IMR-90 (cell line): ENCODE results near the gene PRKCE. TPM values are rescaled to one million over a fixed set of nuclear protein-coding genes. Genes with fewer than 3 reads are reported as not detected.

Experiments used
- ATAC-seq: fragments of 200-7000 bp; cut with Tn5 transposase; 2 replicates; pipeline ENCODE4 v1.9.1; 2020; ENCODE audit warnings: low read depth, mild to moderate bottlenecking, moderate library complexity
- BruUV-seq: library from RNA; stranded (reverse); fragments of 400-500 nt; replicated peaks from 2 replicates; lab custom pipeline; 2021; lab: Mats Ljungman, UMichigan
- CTCF ChIA-PET: fragments of 300-600 bp; formaldehyde crosslinking; extraction: SDS; loops from one replicate; lab custom pipeline; 2021; ENCODE audit warnings: antibody characterized with exemption; lab: Yijun Ruan, JAX
- POLR2A ChIA-PET: fragments of 300-600 bp; sonication (Branson Sonifier 250); formaldehyde crosslinking; loops from one replicate; lab custom pipeline; 2022; ENCODE audit warnings: antibody characterized with exemption; ENCODE audit not compliant: unreplicated experiment; lab: Charles Lee
- DNase-seq: peaks from one replicate; pipeline ENCODE4 v3.0.0; 2013
- H2AFZ ChIP-seq: replicated peaks from 2 replicates; pipeline ENCODE3; 2013; ENCODE audit warnings: low read length, mild to moderate bottlenecking; ENCODE audit not compliant: poor library complexity
- H2AK5ac ChIP-seq: 2 replicates; pipeline ENCODE4 v1.6.1; 2013; ENCODE audit warnings: low read depth, low read length, inconsistent platforms
- H2AK9ac ChIP-seq: replicated peaks from 2 replicates; pipeline ENCODE3; 2013; ENCODE audit warnings: mild to moderate bottlenecking, low read depth, low read length, moderate library complexity; ENCODE audit not compliant: poor library complexity
- H2BK120ac ChIP-seq: 2 replicates; pipeline ENCODE4 v1.6.1; 2013; ENCODE audit warnings: low read depth, low read length, inconsistent platforms
- H2BK15ac ChIP-seq: 3 replicates; pipeline ENCODE4 v1.6.1; 2013; ENCODE audit warnings: low read depth, low read length, inconsistent platforms
- H2BK20ac ChIP-seq: 2 replicates; pipeline ENCODE4 v1.6.1; 2013; ENCODE audit warnings: low read depth, mild to moderate bottlenecking, inconsistent platforms, low read length, moderate library complexity
- H2BK5ac ChIP-seq: 2 replicates; pipeline ENCODE4 v1.6.1; 2013; ENCODE audit warnings: mild to moderate bottlenecking, low read depth, low read length, inconsistent platforms; ENCODE audit not compliant: poor library complexity, severe bottlenecking
- H3K14ac ChIP-seq: replicated peaks from 2 replicates; pipeline ENCODE4 v1.6.1; 2013; ENCODE audit warnings: low read depth, low read length, inconsistent platforms
- H3K18ac ChIP-seq: 2 replicates; pipeline ENCODE4 v1.6.1; 2013; ENCODE audit warnings: low read depth, low read length, control low read depth
- H3K23ac ChIP-seq: 2 replicates; pipeline ENCODE4 v1.6.1; 2013; ENCODE audit warnings: low read depth, low read length, inconsistent platforms
- H3K27ac ChIP-seq: 2 replicates; pipeline ENCODE4 v1.5.1; 2013; ENCODE audit warnings: mild to moderate bottlenecking, control low read depth, low read length; ENCODE audit not compliant: insufficient read depth
- H3K27me3 ChIP-seq: 2 replicates; pipeline ENCODE4 v1.6.1; 2013; ENCODE audit warnings: low read length; ENCODE audit not compliant: control insufficient read depth, insufficient read depth
- H3K36me3 ChIP-seq: 2 replicates; pipeline ENCODE4 v1.6.1; 2013; ENCODE audit warnings: low read length, mixed read lengths; ENCODE audit not compliant: control insufficient read depth, insufficient read depth
- H3K4ac ChIP-seq: 2 replicates; pipeline ENCODE4 v1.6.1; 2013; ENCODE audit warnings: low read depth, low read length, inconsistent platforms
- H3K4me1 ChIP-seq: 2 replicates; pipeline ENCODE4 v1.6.1; 2013; ENCODE audit warnings: low read length, mixed read lengths; ENCODE audit not compliant: control insufficient read depth, insufficient read depth
- H3K4me2 ChIP-seq: 2 replicates; pipeline ENCODE4 v1.6.1; 2013; ENCODE audit warnings: low read depth, mild to moderate bottlenecking, control low read depth, low read length, moderate library complexity
- H3K4me3 ChIP-seq: 2 replicates; pipeline ENCODE4 v1.5.1; 2013; ENCODE audit warnings: low read depth, mild to moderate bottlenecking, control low read depth, low read length, moderate library complexity; ENCODE audit not compliant: insufficient read depth
- H3K56ac ChIP-seq: 2 replicates; pipeline ENCODE4 v1.6.1; 2013; ENCODE audit warnings: low read length, inconsistent platforms; ENCODE audit not compliant: insufficient read depth; ENCODE audit errors: extremely low read depth
- H3K79me1 ChIP-seq, 2 experiments: 2 replicates each; pipeline ENCODE4 v1.6.1; 2013; ENCODE audit warnings: low read length in 2 of 2, inconsistent platforms in 1 of 2, low read depth in 1 of 2
- H3K9ac ChIP-seq: 2 replicates; pipeline ENCODE4 v1.6.1; 2013; ENCODE audit warnings: low read depth, low read length, control low read depth
- H3K9me1 ChIP-seq: 2 replicates; pipeline ENCODE4 v1.6.1; 2013; ENCODE audit warnings: low read length, inconsistent platforms; ENCODE audit not compliant: insufficient read depth
- H3K9me3 ChIP-seq: 2 replicates; pipeline ENCODE4 v1.6.1; 2013; ENCODE audit warnings: low read length; ENCODE audit not compliant: control insufficient read depth, insufficient read depth
- H4K20me1 ChIP-seq: 2 replicates; pipeline ENCODE4 v1.6.1; 2013; ENCODE audit warnings: low read length, inconsistent platforms; ENCODE audit not compliant: insufficient read depth
- H4K5ac ChIP-seq: 2 replicates; pipeline ENCODE4 v1.6.1; 2013; ENCODE audit warnings: mild to moderate bottlenecking, low read depth, low read length, control low read depth
- H4K8ac ChIP-seq, 2 experiments: 2 replicates each; pipeline ENCODE4 v1.6.1; 2013; ENCODE audit warnings: low read depth in 2 of 2, low read length in 2 of 2, control low read depth in 1 of 2, inconsistent platforms in 1 of 2
- H4K91ac ChIP-seq: 2 replicates; pipeline ENCODE4 v1.6.1; 2013; ENCODE audit warnings: low read depth, low read length, inconsistent platforms; ENCODE audit not compliant: insufficient read depth
- BHLHE40 ChIP-seq: fragments of 150-350 bp; IDR thresholded peaks from 2 replicates; pipeline ENCODE4 v1.6.1; 2016; ENCODE audit warnings: mild to moderate bottlenecking, low read depth, low read length
- CEBPB ChIP-seq: IDR thresholded peaks from 2 replicates; pipeline ENCODE4 v1.6.1; 2012; ENCODE audit warnings: low read depth, low read length, improper control_type of control experiment
- CHD1 ChIP-seq: IDR thresholded peaks from 2 replicates; pipeline ENCODE4 v1.6.1; 2012; ENCODE audit warnings: low read depth, low read length, improper control_type of control experiment
- FOS ChIP-seq: fragments of 150-350 bp; IDR thresholded peaks from 2 replicates; pipeline ENCODE4 v1.6.1; 2016; ENCODE audit warnings: low read depth, low read length
- MAFK ChIP-seq: IDR thresholded peaks from 2 replicates; pipeline ENCODE4 v1.6.1; 2012; ENCODE audit warnings: low read depth, low read length, improper control_type of control experiment
- MAZ ChIP-seq: IDR thresholded peaks from 2 replicates; pipeline ENCODE4 v1.6.1; 2012; ENCODE audit warnings: low read depth, mild to moderate bottlenecking, low read length, improper control_type of control experiment, moderate library complexity, borderline replicate concordance
- MXI1 ChIP-seq: IDR thresholded peaks from 2 replicates; pipeline ENCODE4 v1.6.1; 2012; ENCODE audit warnings: low read depth, mild to moderate bottlenecking, low read length, moderate library complexity, borderline replicate concordance
- NFE2L2 ChIP-seq: fragments of 150-350 bp; IDR thresholded peaks from 2 replicates; pipeline ENCODE4 v1.6.1; 2016; ENCODE audit warnings: low read depth, mild to moderate bottlenecking, low read length
- POLR2A ChIP-seq: IDR thresholded peaks from 2 replicates; pipeline ENCODE4 v1.6.1; 2012; ENCODE audit warnings: mild to moderate bottlenecking, low read depth, low read length
- RAD21 ChIP-seq: IDR thresholded peaks from 2 replicates; pipeline ENCODE4 v1.6.1; 2012; ENCODE audit warnings: low read length, improper control_type of control experiment
- RCOR1 ChIP-seq: IDR thresholded peaks from 2 replicates; pipeline ENCODE4 v1.6.1; 2012; ENCODE audit warnings: mild to moderate bottlenecking, low read length, improper control_type of control experiment; ENCODE audit not compliant: insufficient replicate concordance
- RFX5 ChIP-seq: IDR thresholded peaks from 2 replicates; pipeline ENCODE4 v1.8.0; 2012; ENCODE audit warnings: low read depth, mild to moderate bottlenecking, low read length, moderate library complexity
- SMC3 ChIP-seq: fragments of 150-350 bp; IDR thresholded peaks from 2 replicates; pipeline ENCODE4 v1.6.1; 2016; ENCODE audit warnings: low read depth, mild to moderate bottlenecking, antibody characterized with exemption, low read length, moderate library complexity
- WGBS, 2 experiments: methylation state at CpG; one replicate each; pipeline versions ENCODE4 v1.1.5 to v1.1.7; 2013; ENCODE audit warnings: missing lambda C conversion rate in 2 of 2; ENCODE audit not compliant: insufficient read length in 1 of 2; ENCODE audit errors: extremely low coverage in 2 of 2; 5-methylcytosine and 5-hydroxymethylcytosine counted together
- dilution Hi-C: fragments of 300-500 bp; cut with HindIII; formaldehyde crosslinking; loops from one replicate; pipeline ENCODE4 v1.14.3; 2018; ENCODE audit warnings: low sequenced_read_pairs; ENCODE audit not compliant: unreplicated experiment
- in situ Hi-C: fragments of 300-500 bp; cut with MboI; formaldehyde crosslinking; loops from 3 replicates; pipeline ENCODE4 v1.14.3; 2019; ENCODE audit warnings: low sequenced_read_pairs, inconsistent platforms, mixed read lengths
- intact Hi-C: fragments of 100-400 bp; cut with micrococcal nuclease; formaldehyde crosslinking; loops from 2 replicates; pipeline ENCODE4 v1.10.0; 2022
- polyA plus RNA-seq, 3 experiments: library from polyadenylated mRNA; depleted of rRNA; stranded (reverse); fragments of >200 nt; gene quantifications; 2 replicates each; pipeline ENCODE4 v1.2.3, GENCODE V29; 2012; ENCODE audit warnings: low replicate concordance in 1 of 3
- total RNA-seq: library from RNA; depleted of rRNA; stranded (reverse); fragments of >200 nt; gene quantifications from 2 replicates; pipeline ENCODE4 v1.2.3, GENCODE V29; 2012
- TF ChIP-seq, protein P1 (sequence below): fragments of 150-350 bp; IDR thresholded peaks from 2 replicates; pipeline ENCODE4 v1.6.1; 2017; ENCODE audit warnings: mild to moderate bottlenecking, antibody characterized with exemption, low read length, low read depth
- TF ChIP-seq, protein P2 (sequence below): conservative IDR thresholded peaks from 2 replicates; pipeline ENCODE4 v1.5.1; 2012; ENCODE audit warnings: mild to moderate bottlenecking, low read depth, low read length, improper control_type of control experiment
- TF ChIP-seq, protein P3 (sequence below): fragments of 150-350 bp; IDR thresholded peaks from 2 replicates; pipeline ENCODE4 v1.6.1; 2016; ENCODE audit warnings: low read depth, mild to moderate bottlenecking, low read length, moderate library complexity, borderline replicate concordance

Gene PRKCE
- total and polyA plus RNA-seq, 2 of the 4 experiments (the other 2 are of a cell fraction) = 8.1 to 32.4 TPM

DNA sequence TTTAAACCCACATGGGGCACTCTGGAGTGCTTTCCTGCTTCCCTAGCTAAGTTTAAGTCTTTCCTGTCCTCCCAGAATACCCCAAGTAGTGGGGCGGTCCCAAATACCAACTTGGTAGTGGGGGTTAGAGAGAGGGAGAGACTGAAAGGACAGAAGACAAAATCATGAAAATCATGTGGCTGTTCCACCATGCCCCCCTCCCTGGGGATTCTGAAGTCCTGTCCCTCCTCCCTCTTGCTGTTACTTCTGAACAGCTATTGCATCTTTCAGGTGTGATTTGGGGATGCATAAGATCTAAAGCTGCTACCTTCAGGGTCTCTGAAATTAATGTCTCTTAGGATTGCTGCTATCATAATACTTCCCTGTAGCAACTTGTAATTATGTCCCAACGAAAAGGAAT lies 378.9 kb downstream of the PRKCE start:
- H3K27me3 ChIP-seq = no peaks in the 10 kb centered on the region
- H2AFZ ChIP-seq = no peak overlapping the region
- H3K56ac ChIP-seq = no peak overlapping the region
- no CpG with 5 or more reads among the region's 2 CpGs for WGBS, 2 experiments
- H4K5ac ChIP-seq = no peak overlapping the region; the same call in 1 of the 2 replicates
- H3K36me3 ChIP-seq = peaks cover 2% of the 10 kb centered on the region; the same call in 1 of the 2 replicates
- no peak overlapping the region for H3K18ac ChIP-seq
- H3K4me3 ChIP-seq = no peak overlapping the region
- H3K27ac ChIP-seq = no peak overlapping the region
- H3K23ac ChIP-seq = no peak overlapping the region
- H4K91ac ChIP-seq = peak overlapping the region; percentile 27; the same call in 1 of the 2 replicates
- no peaks in the 10 kb centered on the region for H3K9me3 ChIP-seq
- TF ChIP-seq RFX5 (no peak), POLR2A (no peak), SMC3 (no peak), RAD21 (no peak), MXI1 (no peak), BHLHE40 (no peak), FOS (no peak), MAZ (no peak), CEBPB (no peak), MAFK (no peak), NFE2L2 (no peak), RCOR1 (no peak), CHD1 (no peak)
- TF ChIP-seq, protein P1, sequence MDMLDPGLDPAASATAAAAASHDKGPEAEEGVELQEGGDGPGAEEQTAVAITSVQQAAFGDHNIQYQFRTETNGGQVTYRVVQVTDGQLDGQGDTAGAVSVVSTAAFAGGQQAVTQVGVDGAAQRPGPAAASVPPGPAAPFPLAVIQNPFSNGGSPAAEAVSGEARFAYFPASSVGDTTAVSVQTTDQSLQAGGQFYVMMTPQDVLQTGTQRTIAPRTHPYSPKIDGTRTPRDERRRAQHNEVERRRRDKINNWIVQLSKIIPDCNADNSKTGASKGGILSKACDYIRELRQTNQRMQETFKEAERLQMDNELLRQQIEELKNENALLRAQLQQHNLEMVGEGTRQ = no peak
- TF ChIP-seq, protein P2, sequence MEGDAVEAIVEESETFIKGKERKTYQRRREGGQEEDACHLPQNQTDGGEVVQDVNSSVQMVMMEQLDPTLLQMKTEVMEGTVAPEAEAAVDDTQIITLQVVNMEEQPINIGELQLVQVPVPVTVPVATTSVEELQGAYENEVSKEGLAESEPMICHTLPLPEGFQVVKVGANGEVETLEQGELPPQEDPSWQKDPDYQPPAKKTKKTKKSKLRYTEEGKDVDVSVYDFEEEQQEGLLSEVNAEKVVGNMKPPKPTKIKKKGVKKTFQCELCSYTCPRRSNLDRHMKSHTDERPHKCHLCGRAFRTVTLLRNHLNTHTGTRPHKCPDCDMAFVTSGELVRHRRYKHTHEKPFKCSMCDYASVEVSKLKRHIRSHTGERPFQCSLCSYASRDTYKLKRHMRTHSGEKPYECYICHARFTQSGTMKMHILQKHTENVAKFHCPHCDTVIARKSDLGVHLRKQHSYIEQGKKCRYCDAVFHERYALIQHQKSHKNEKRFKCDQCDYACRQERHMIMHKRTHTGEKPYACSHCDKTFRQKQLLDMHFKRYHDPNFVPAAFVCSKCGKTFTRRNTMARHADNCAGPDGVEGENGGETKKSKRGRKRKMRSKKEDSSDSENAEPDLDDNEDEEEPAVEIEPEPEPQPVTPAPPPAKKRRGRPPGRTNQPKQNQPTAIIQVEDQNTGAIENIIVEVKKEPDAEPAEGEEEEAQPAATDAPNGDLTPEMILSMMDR = no peak
- TF ChIP-seq, protein P3, sequence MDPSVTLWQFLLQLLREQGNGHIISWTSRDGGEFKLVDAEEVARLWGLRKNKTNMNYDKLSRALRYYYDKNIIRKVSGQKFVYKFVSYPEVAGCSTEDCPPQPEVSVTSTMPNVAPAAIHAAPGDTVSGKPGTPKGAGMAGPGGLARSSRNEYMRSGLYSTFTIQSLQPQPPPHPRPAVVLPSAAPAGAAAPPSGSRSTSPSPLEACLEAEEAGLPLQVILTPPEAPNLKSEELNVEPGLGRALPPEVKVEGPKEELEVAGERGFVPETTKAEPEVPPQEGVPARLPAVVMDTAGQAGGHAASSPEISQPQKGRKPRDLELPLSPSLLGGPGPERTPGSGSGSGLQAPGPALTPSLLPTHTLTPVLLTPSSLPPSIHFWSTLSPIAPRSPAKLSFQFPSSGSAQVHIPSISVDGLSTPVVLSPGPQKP = no peak
- no peak for DNase-seq
- CTCF ChIA-PET = interaction anchor here (0.6 to 1.3 kb wide), 6 partner anchors 10 to 121 kb away, joined by 3 to 5 read pairs (median 3); no protein-coding TSS in a partner anchor
- dilution Hi-C loops (no loop called here), intact Hi-C loops (no loop called here), in situ Hi-C loops (no loop called here)
- peak overlapping the region; percentile 81 for H3K4ac ChIP-seq
- H4K8ac ChIP-seq = peak overlapping the region in 1 of 2 experiments; percentile 33; a peak in 2 of 4 replicates
- peak overlapping the region; percentile 84 for H2BK15ac ChIP-seq
- no peak overlapping the region for H3K9ac ChIP-seq
- peak overlapping the region; percentile 81 for H2BK20ac ChIP-seq
- H3K4me2 ChIP-seq = no peak overlapping the region
- no peak for ATAC-seq
- H3K4me1 ChIP-seq = peaks cover 5% of the 10 kb centered on the region
- peak overlapping the region; percentile 58; the same call in 1 of the 2 replicates for H2BK120ac ChIP-seq
- BruUV-seq = no TSS peak
- 0 out of 2 replicates have a peak, but pooled peaks cover 4% of the 10 kb centered on the region for H3K9me1 ChIP-seq
- H3K14ac ChIP-seq = peak overlapping the region; percentile 35; the same call in 1 of the 2 replicates
- H2BK5ac ChIP-seq = no peak overlapping the region
- no peaks in the 10 kb centered on the region for H4K20me1 ChIP-seq
- no peaks in the 10 kb centered on the region; a peak in 1 of 4 replicates for H3K79me1 ChIP-seq
- POLR2A ChIA-PET = no interaction called here
- peak overlapping the region; percentile 83; the same call in 1 of the 2 replicates for H2AK5ac ChIP-seq
- peak overlapping the region; percentile 18 for H2AK9ac ChIP-seq
